ENCODE results near the gene SPIRE2. TPM values are rescaled to one million over a fixed set of nuclear protein-coding genes. Genes with fewer than 3 reads are reported as not detected.
A peak's percentile ranks its signal among the peaks of the same experiment; 100 is the strongest.

SPIRE2 gene
- total and polyA plus RNA-seq, 9 of the 15 experiments (the other 6 are each of a cell fraction or from before 2014, with no cell fraction given): 0.70 to 7.5 (median 4.6) TPM

GRCh38 chr16:89904606-89905510 lies 76.6 kb downstream of the SPIRE2 start:
- Histone ChIP-seq H4K20me1 (replicated peaks; ENCODE audit: control insufficient read depth, insufficient read depth, low read length) (no peaks in the 10 kb centered on the region), H2AFZ (ENCODE audit: low read depth, low read length) (no peak overlapping the region), H3K36me3 (ENCODE audit: control insufficient read depth, insufficient read depth, low read length) (peaks cover 73% of the 10 kb centered on the region), H3K9me1 (ENCODE audit: control insufficient read depth, insufficient read depth, low read length) (no peaks in the 10 kb centered on the region), H3K27me3 (ENCODE audit: control insufficient read depth in 2 of 2, insufficient read depth in 2 of 2, low read length in 2 of 2) (no peaks in the 10 kb centered on the region), H3K9ac (ENCODE audit: insufficient read depth in 1 of 2, low read depth in 2 of 2, low read length in 2 of 2) (no peak overlapping the region), H3K4me2 (ENCODE audit: insufficient read depth, low read length) (no peak overlapping the region), H3K27ac (ENCODE audit: extremely low read depth, low read depth, low read length) (no peak overlapping the region), H3K9me3 (replicated peaks; ENCODE audit: control insufficient read depth, insufficient read depth, low read depth, low read length) (no peaks in the 10 kb centered on the region; the same call in 1 of the 2 replicates), H3K79me2 (ENCODE audit: control insufficient read depth, insufficient read depth, low read length) (no peaks in the 10 kb centered on the region), H3K4me1 (replicated peaks in 1 of 2; ENCODE audit: control insufficient read depth in 2 of 2, insufficient read depth in 2 of 2, low read length in 2 of 2) (peaks cover 0 to 4% of the 10 kb centered on the region in 2 experiments; a peak in 2 of 5 replicates), H3K4me3 (no peak overlapping the region)
- no TSS peak for BruUV-seq (replicated peaks)
- TF ChIP-seq ZNF134 (CRISPR knock-in tag; conservative IDR thresholded peaks at IDR 0.05) (no peak), ZNF780A (CRISPR knock-in tag; IDR thresholded peaks at IDR 0.05) (no peak), HMGN3 (IDR thresholded peaks at IDR 0.05; ENCODE audit: borderline replicate concordance, extremely low read depth, insufficient read length, low read depth, low read length) (peak; percentile 11), ADNP (tag; IDR thresholded peaks at IDR 0.05) (no peak), HOXB6 (CRISPR knock-in tag; IDR thresholded peaks at IDR 0.05; ENCODE audit: borderline replicate concordance) (no peak), MYNN (IDR thresholded peaks at IDR 0.05) (peak; percentile 50; the same call in 1 of the 2 replicates), MYNN (CRISPR knock-in tag; IDR thresholded peaks at IDR 0.05) (no peak), RBM25 (IDR thresholded peaks at IDR 0.05; ENCODE audit: low read depth, low read length, severe bottlenecking) (no peak), POLR2G (IDR thresholded peaks at IDR 0.05; ENCODE audit: low read depth, low read length) (peak; percentile 62; the same call in 1 of the 2 replicates), RBFOX2 (IDR thresholded peaks at IDR 0.05; ENCODE audit: low read depth, low read length) (0 out of 2 replicates have a peak, but pooled peaks have one; percentile 26), ZNF263 (CRISPR knock-in tag; IDR thresholded peaks at IDR 0.05; ENCODE audit: borderline replicate concordance) (no peak), TOE1 (IDR thresholded peaks at IDR 0.05; ENCODE audit: borderline replicate concordance) (no peak), TOE1 (CRISPR knock-in tag; IDR thresholded peaks at IDR 0.05; ENCODE audit: borderline replicate concordance, low read depth) (no peak), SUPT5H (IDR thresholded peaks at IDR 0.05) (0 out of 2 replicates have a peak, but pooled peaks have one; percentile 25)
- FAIRE-seq (no peak), DNase-seq (ENCODE audit: extremely low read depth in 1 of 4, low spot score in 3 of 4) (no peak), ATAC-seq (no peak; the same call in 1 of the 3 replicates)
- intact Hi-C loops (cut with micrococcal nuclease): no loop called here
- in situ Hi-C loops (cut with MboI): no loop called here
- 96% methylated on average over 30 of the region's 31 CpGs for WGBS (ENCODE audit: insufficient coverage, low coverage, missing lambda C conversion rate)
- ChIA-PET CTCF (ENCODE audit: low intra/inter-chr PET ratio) (no interaction called here), POLR2A (interaction anchor here (1.0 to 1.8 kb wide), 2 partner anchors 10 to 14 kb away, joined by 3 to 8 read pairs; partner anchors contain the start of gene MC1R)

All from K562 (cell line).